Lower leg skin (tissue), 4 donors: ENCODE measurements around the gene RAB12. TPM values are rescaled to one million over a fixed set of nuclear protein-coding genes. Genes with fewer than 3 reads are reported as not detected.
"Not testable (repeated sequence)": the region's sequence is repeated elsewhere in the genome, so short reads cannot be mapped to it uniquely, and the experiment has no call there.

ENCODE experiments used
- DNase-seq, 2 donors: peaks; one replicate each; pipeline ENCODE4 v3.0.0-alpha.2; 2019; ENCODE audit warnings: low spot score in 2 of 2
- H3K4me3 ChIP-seq: fragments of 200-600 bp; sonication (generic); 2 replicates; pipeline ENCODE4 v1.5.1; 2017; ENCODE audit warnings: mild to moderate bottlenecking, low read depth; ENCODE audit not compliant: poor library complexity, severe bottlenecking
- POLR2A ChIP-seq, 2 donors: fragments of 450-650 bp; IDR thresholded peaks; one replicate each; pipeline ENCODE4 v1.6.1; 2016 to 2017; ENCODE audit warnings: antibody characterized with exemption in 2 of 2, mild to moderate bottlenecking in 1 of 2, moderate library complexity in 1 of 2
- WGBS, 2 donors: methylation state at CpG; one replicate each; pipeline ENCODE4 v1.1.5; 2018; 5-methylcytosine and 5-hydroxymethylcytosine counted together
- intact Hi-C: fragments of 100-400 bp; cut with DNase I; formaldehyde crosslinking; loops from one replicate; pipeline ENCODE4 v1.15.0; 2023; ENCODE audit warnings: low total_unique reads
- total RNA-seq, 4 donors: library from RNA; depleted of rRNA; stranded (reverse); fragments of >200 nt; gene quantifications; one replicate each; pipeline ENCODE4 v1.1.0, GENCODE V29; 2016
- TF ChIP-seq, protein P1 (sequence below), 3 donors: fragments of 450-650 bp; IDR thresholded peaks; one replicate each; pipeline ENCODE4 v1.5.1; 2016; ENCODE audit warnings: antibody characterized with exemption in 3 of 3, mild to moderate bottlenecking in 3 of 3, moderate library complexity in 2 of 3

Gene RAB12
- total RNA-seq, 4 donors from 2014 or later = 33.6 to 46.8 (median 44.4) TPM

DNA sequence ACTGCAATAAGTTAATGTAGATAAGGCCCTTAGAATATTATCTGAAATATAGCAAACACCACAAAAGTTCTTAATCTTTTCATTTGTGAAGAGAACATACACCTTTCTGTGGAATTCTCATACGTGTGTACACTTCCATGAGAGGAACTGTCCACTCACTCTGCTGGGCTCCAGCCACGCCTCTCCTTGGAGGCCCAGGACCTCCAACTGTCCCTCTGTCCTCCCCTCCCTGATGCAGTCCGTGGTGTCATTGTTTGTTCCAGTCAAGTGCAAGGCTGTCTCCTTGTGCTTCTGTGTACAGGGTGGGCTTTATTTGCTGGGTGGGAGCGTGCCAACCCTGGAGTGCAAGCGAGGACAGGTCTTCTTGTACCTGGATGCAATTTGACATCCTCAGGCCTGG, 8.7 kb downstream of the RAB12 start:
- intact Hi-C loops = no loop called here
- no peak overlapping the region for H3K4me3 ChIP-seq
- TF ChIP-seq, protein P1, sequence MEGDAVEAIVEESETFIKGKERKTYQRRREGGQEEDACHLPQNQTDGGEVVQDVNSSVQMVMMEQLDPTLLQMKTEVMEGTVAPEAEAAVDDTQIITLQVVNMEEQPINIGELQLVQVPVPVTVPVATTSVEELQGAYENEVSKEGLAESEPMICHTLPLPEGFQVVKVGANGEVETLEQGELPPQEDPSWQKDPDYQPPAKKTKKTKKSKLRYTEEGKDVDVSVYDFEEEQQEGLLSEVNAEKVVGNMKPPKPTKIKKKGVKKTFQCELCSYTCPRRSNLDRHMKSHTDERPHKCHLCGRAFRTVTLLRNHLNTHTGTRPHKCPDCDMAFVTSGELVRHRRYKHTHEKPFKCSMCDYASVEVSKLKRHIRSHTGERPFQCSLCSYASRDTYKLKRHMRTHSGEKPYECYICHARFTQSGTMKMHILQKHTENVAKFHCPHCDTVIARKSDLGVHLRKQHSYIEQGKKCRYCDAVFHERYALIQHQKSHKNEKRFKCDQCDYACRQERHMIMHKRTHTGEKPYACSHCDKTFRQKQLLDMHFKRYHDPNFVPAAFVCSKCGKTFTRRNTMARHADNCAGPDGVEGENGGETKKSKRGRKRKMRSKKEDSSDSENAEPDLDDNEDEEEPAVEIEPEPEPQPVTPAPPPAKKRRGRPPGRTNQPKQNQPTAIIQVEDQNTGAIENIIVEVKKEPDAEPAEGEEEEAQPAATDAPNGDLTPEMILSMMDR (IDR thresholded peaks at IDR 0.05) = no peak
- no peak for TF ChIP-seq POLR2A (IDR thresholded peaks at IDR 0.05)
- DNase-seq = no peak
- 93 to 95% methylated on average over 5 of the region's 5 CpGs for WGBS, 2 donors

DNA sequence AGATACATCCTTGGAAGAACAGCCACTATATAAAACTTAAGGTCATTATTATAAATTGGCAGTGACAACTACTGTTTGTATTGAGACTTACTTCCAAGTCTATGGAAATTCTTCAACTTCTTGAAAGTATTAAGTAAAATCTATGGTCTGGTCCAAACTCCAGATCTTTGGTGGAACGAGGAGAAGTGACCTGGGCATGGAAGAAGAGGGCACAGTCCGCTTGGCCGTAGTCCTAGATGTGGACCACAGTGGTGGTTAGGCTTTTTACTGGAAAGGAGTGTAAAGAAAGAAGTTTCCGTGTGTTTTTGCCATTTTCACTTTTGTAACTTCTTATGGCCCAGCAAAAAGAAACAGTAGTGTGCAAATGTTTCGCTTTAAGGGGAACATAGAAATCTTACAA, 9.8 kb downstream of the RAB12 start:
- intact Hi-C loops = no loop called here
- no peak overlapping the region for H3K4me3 ChIP-seq
- TF ChIP-seq POLR2A (IDR thresholded peaks at IDR 0.05) = no peak
- TF ChIP-seq, protein P1 (IDR thresholded peaks at IDR 0.05) = no peak
- WGBS, 2 donors = 88 to 90% methylated on average over 5 of the region's 5 CpGs
- no peak for DNase-seq

DNA sequence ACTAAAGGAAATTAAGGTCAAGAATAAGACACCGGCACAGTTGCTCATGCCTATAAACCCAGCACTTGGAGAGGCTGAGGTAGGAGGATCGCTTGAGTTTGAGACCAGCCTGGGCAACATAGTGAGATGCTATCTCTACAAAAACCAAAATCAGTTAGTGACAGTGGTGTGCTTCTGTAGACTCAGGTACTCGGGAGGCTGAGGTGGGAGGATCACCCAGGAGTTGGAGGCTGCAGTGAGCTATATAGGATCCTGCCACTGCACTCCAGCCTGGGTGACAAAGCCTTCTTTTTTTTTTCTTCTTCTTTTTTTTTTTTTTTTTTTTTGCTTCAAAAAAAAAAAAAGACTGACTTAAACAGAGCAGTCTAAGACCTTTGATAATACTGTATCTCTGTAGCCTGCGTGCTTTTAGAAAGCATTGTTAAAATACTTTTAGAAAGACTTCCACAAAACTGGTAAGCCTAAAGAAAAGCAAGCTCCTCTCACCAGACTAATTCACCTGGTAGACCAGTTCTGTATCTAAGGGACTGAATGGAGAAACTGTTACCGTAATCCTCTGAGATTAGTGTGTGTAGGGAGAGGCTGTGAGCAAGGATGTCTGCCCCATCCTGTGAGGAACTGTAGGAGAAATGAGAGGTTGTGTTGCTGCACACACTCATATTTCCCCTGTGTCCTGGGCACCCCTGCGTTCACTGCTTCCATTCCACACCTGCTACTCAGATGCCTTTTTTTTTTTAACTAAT, 10.8 kb downstream of the RAB12 start:
- no peak overlapping the region for H3K4me3 ChIP-seq
- WGBS, 2 donors = 93 to 94% methylated on average over 6 of the region's 6 CpGs
- no peak for DNase-seq
- TF ChIP-seq, protein P1 (IDR thresholded peaks at IDR 0.05) = no peak
- no peak for TF ChIP-seq POLR2A (IDR thresholded peaks at IDR 0.05)
- intact Hi-C loops = no loop called here

DNA sequence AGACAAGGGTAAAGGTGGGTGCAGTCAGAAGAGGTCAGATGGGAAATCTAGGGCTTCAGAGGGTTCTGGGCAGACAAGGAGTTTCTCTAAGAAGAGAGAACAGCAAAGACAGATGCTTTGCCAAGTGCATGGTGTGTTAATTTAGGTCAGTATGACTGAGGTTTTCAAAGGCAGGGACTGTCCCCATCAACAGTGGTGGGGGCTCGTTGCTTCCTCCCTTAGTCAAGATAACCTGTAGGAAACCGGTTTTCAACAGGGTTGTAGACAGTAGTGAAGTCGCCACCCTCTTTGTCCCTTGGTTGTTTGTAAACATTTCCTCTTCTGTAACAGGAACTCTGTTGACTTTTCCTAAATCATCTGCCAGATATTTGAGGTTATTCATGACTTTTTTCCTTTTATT, 11.6 kb downstream of the RAB12 start:
- H3K4me3 ChIP-seq = no peak overlapping the region
- no peak for DNase-seq
- intact Hi-C loops = no loop called here
- WGBS, 2 donors = 47 to 68% methylated on average over 3 of the region's 3 CpGs
- TF ChIP-seq, protein P1 (IDR thresholded peaks at IDR 0.05) = no peak
- no peak for TF ChIP-seq POLR2A (IDR thresholded peaks at IDR 0.05)

DNA sequence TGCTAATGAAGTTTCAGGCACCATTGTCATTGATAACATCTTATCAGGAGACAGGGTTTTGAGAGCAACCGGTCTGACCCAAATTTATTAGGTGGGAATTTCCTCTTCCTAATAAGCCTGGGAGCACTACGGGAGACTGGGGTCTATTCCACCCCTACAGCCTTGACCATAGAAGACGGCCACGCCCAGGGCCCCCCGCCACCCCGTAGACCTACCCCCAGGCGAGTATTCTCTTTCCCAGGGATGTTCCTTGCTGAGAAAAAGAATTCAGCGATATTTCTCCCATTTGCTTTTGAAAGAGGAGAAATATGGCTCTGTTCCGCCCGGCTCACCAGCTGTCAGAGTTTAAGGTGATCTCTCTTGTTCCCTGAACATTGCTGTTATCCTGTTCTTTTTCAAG, 13.4 kb downstream of the RAB12 start:
- DNase-seq, intact Hi-C loops, H3K4me3 ChIP-seq: not testable (repeated sequence)
- 89 to 93% methylated on average over 10 of the region's 10 CpGs for WGBS, 2 donors

DNA sequence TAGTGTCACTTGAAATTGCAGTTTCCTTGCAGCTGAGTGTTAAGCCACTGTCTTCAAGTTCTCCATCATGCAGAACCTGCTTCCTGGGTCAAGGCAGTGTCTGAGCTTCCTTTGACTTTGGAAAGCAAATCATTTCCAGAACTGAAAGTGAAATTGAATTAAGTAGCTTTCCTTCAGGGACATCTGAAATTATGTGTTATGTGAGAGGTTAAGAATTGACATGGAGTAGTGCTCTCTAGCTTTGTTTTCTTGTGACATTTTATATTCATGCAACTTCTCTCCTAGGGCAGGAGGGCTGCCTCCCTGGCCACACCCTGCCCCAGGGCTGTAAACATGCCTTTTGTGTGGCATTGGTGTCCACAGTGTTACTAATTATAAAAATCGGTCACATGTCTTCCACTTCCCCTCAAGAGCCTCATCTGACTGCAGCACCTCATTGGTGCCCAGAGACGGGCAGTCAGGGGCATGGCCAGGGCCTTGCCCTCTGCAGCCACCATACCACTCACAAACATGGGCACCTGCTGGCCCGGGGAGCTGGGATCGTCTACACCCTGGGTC, 14.4 kb downstream of the RAB12 start:
- no peak overlapping the region for H3K4me3 ChIP-seq
- no peak for DNase-seq

More for the DNA sequence above, 14.4 kb downstream of the RAB12 start:
- 59 to 67% methylated on average over 4 of the region's 4 CpGs for WGBS, 2 donors
- intact Hi-C loops = no loop called here
- TF ChIP-seq POLR2A (IDR thresholded peaks at IDR 0.05) = no peak
- TF ChIP-seq, protein P1 (IDR thresholded peaks at IDR 0.05) = no peak
